Activated naive CD8-positive, alpha-beta T cell treated with anti-CD3 and anti-CD28 coated beads, Interleukin-2, amount 50 U/mL, for 24 hours (primary cell): Measurements from ENCODE around the gene CALML3.

Experiments used
- ATAC-seq: fragments of 150-1000 bp; cut with Tn5 transposase; one replicate; pipeline ENCODE4 v1.10.0; 2021
- DNase-seq: peaks from one replicate; pipeline ENCODE4 v3.0.0; 2021
- H3K27ac Mint-ChIP-seq: one replicate; pipeline ENCODE4 v1.8.0; 2021; ENCODE audit warnings: mild to moderate bottlenecking, mixed read lengths
- H3K27me3 Mint-ChIP-seq: one replicate; pipeline ENCODE4 v1.8.0; 2021; ENCODE audit warnings: mixed read lengths
- H3K36me3 Mint-ChIP-seq: one replicate; pipeline ENCODE4 v1.8.0; 2021; ENCODE audit warnings: low read depth, mixed read lengths
- H3K4me1 Mint-ChIP-seq: one replicate; pipeline ENCODE4 v1.8.0; 2021; ENCODE audit warnings: mixed read lengths
- H3K4me3 Mint-ChIP-seq: one replicate; pipeline ENCODE4 v1.8.0; 2021; ENCODE audit warnings: mild to moderate bottlenecking, moderate library complexity, mixed read lengths
- H3K9me3 Mint-ChIP-seq: one replicate; pipeline ENCODE4 v1.8.0; 2021; ENCODE audit warnings: mixed read lengths

Gene CALML3

GRCh38 chr10:5564537-5565204, 39.9 kb downstream of the CALML3 start:
- DNase-seq (no peak), ATAC-seq (no peak)
- Mint-ChIP-seq H3K9me3 (peaks cover 7% of the 10 kb centered on the region), H3K27me3 (peaks cover 10% of the 10 kb centered on the region), H3K4me3 (no peak overlapping the region), H3K36me3 (no peaks in the 10 kb centered on the region), H3K4me1 (peaks cover 26% of the 10 kb centered on the region), H3K27ac (peak overlapping the region; percentile 55)

DNA sequence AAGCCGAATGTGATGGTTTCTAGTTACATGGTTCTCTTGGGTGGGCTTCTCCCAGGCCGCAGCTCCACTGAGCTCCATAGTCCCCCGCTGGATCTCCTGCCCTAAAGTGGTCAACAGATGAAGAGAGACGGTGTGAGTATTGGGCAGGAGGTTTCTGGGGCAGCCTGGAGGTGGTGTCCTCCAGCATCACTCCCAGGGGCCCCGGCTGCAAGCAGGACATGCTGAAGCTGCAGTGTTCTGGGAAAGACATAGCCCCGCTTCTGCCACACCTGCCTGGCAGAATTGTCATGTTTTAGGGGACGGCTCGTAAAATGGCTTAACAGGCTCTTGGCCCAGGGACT, 40.4 kb downstream of the CALML3 start:
- Mint-ChIP-seq H3K9me3 (peaks cover 7% of the 10 kb centered on the region), H3K36me3 (no peaks in the 10 kb centered on the region), H3K27me3 (peaks cover 7% of the 10 kb centered on the region), H3K4me3 (no peak overlapping the region), H3K4me1 (peaks cover 23% of the 10 kb centered on the region), H3K27ac (no peak overlapping the region)
- DNase-seq (no peak), ATAC-seq (no peak)

- no peak for ATAC-seq
- H3K4me3 Mint-ChIP-seq, result no peak overlapping the region
- H3K9me3 Mint-ChIP-seq, result peaks cover 7% of the 10 kb centered on the region
Observed at GRCh38 chr10:5565671-5566581, 41.2 kb downstream of the CALML3 start.

GRCh38 chr10:5566614-5567013, 41.9 kb downstream of the CALML3 start:
- DNase-seq, result peak; percentile 41
- peak overlapping the region; percentile 68 for H3K27ac Mint-ChIP-seq
- H3K36me3 Mint-ChIP-seq, result no peaks in the 10 kb centered on the region
- H3K4me1 Mint-ChIP-seq, result peaks cover 22% of the 10 kb centered on the region
- H3K9me3 Mint-ChIP-seq, result peaks cover 7% of the 10 kb centered on the region
- peak overlapping the region; percentile 16 for H3K4me3 Mint-ChIP-seq
- H3K27me3 Mint-ChIP-seq, result peaks cover 7% of the 10 kb centered on the region
- ATAC-seq, result peak; percentile 73

More at GRCh38 chr10:5565671-5566581, 41.2 kb downstream of the CALML3 start:
- no peak for DNase-seq
- Mint-ChIP-seq H3K27me3 (peaks cover 7% of the 10 kb centered on the region), H3K4me1 (peaks cover 22% of the 10 kb centered on the region), H3K27ac (peak overlapping the region; percentile 68), H3K36me3 (no peaks in the 10 kb centered on the region)

DNA sequence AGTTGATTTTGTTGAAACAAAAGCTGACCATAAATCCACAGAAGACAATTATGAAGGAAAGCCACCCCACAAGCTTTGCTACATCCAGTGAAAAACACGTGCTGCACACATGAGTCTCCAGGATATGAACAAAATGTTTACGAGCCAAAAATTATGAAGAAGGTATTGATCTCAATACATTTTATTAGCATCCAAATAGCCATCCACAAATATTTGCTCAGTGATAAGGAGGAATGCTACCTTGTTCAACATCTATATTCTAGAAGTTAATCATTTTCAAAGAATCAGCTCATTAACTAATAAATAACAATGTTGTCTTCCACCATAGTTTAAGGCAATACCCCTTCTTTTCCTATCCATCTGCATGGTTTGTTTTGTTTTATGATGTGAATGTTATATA, 42.7 kb downstream of the CALML3 start:
- DNase-seq (no peak), ATAC-seq (no peak)
- Mint-ChIP-seq H3K27ac (no peak overlapping the region), H3K9me3 (peaks cover 7% of the 10 kb centered on the region), H3K36me3 (no peaks in the 10 kb centered on the region), H3K4me1 (peaks cover 22% of the 10 kb centered on the region), H3K27me3 (peaks cover 4% of the 10 kb centered on the region), H3K4me3 (no peak overlapping the region)

GRCh38 chr10:5568984-5569383, 44.2 kb downstream of the CALML3 start:
- peaks cover 7% of the 10 kb centered on the region for H3K9me3 Mint-ChIP-seq
- peaks cover 22% of the 10 kb centered on the region for H3K4me1 Mint-ChIP-seq
- no peak for DNase-seq
- H3K27me3 Mint-ChIP-seq, result peaks cover 3% of the 10 kb centered on the region
- H3K4me3 Mint-ChIP-seq, result peak overlapping the region; percentile 44
- H3K27ac Mint-ChIP-seq, result peak overlapping the region; percentile 63
- ATAC-seq, result no peak
- no peaks in the 10 kb centered on the region for H3K36me3 Mint-ChIP-seq

DNA sequence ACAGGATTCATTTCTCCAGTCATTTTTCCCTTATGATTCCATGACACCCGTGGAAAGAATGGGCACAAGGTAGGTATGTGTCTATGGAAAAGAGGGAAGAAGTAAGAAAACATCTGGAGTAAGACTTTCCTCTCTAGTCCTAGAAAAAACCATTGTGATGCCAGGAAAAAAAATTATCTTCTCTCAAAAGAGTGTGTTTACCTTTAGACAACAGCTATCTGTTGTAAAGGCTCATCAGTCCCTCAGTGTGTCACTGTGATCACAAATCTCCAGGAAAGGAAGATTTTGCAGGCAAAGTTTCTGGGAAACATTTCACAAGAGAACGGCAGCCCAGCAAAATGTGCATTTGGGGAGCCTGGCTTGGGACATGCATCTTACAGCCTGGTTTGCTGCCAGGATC, 44.8 kb downstream of the CALML3 start:
- no peak overlapping the region for H3K27ac Mint-ChIP-seq
- no peak for DNase-seq
- peaks cover 16% of the 10 kb centered on the region for H3K4me1 Mint-ChIP-seq
- no peak for ATAC-seq
- no peak overlapping the region for H3K4me3 Mint-ChIP-seq
- peaks cover 7% of the 10 kb centered on the region for H3K9me3 Mint-ChIP-seq
- no peaks in the 10 kb centered on the region for H3K27me3 Mint-ChIP-seq
- no peaks in the 10 kb centered on the region for H3K36me3 Mint-ChIP-seq

GRCh38 chr10:5570007-5570655, 45.4 kb downstream of the CALML3 start:
- H3K9me3 Mint-ChIP-seq, result peaks cover 7% of the 10 kb centered on the region
- ATAC-seq (no peak), DNase-seq (no peak)
- no peaks in the 10 kb centered on the region for H3K36me3 Mint-ChIP-seq
- peaks cover 11% of the 10 kb centered on the region for H3K4me1 Mint-ChIP-seq
- H3K27me3 Mint-ChIP-seq, result no peaks in the 10 kb centered on the region
- no peak overlapping the region for H3K27ac Mint-ChIP-seq
- no peak overlapping the region for H3K4me3 Mint-ChIP-seq

DNA sequence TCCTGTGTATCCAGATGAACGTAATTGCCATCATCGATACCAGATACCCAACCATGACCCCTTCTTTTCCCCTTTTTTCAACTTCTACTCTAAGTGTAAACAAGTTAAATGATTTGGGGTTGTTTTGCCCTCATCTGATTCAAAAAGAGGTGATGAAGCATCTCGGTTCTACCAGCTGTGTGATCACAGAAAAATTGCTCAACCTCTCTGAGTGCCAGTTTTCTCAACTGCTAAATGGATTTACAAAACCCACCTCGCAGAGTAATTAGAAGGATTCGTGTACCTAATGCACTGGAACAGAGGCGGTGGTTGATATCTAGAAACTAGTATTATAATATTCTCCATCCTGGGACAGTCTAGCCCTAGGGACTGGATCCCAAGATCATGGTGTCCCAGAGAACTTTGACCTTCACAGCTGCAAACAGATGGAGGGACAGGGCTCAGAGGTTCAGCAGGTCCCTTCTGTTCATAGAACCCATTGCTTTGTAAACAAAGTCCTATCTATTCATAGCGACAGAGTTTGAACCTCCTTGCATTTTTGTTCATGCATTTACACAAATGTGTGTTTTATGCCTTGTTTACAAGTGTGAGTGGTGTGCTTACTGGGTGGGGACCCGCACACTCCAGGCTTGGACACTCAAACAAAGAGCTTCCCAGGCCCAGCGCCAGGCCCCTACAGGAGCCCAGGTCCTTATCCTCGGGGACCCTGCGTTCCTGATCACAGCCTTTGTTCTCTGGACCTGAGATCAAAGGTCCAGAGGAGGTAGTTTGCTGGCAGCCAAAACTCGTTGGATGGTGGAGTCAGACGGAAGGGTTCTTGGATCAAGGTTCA, 46.4 kb downstream of the CALML3 start:
- no peaks in the 10 kb centered on the region for H3K36me3 Mint-ChIP-seq
- H3K27me3 Mint-ChIP-seq, result peaks cover 1% of the 10 kb centered on the region
- H3K4me1 Mint-ChIP-seq, result peaks cover 8% of the 10 kb centered on the region
- no peak overlapping the region for H3K4me3 Mint-ChIP-seq
- DNase-seq, result no peak
- no peak for ATAC-seq
- no peak overlapping the region for H3K27ac Mint-ChIP-seq
- H3K9me3 Mint-ChIP-seq, result peaks cover 7% of the 10 kb centered on the region

- Mint-ChIP-seq H3K36me3 (no peaks in the 10 kb centered on the region), H3K27me3 (peaks cover 2% of the 10 kb centered on the region), H3K4me1 (peaks cover 2% of the 10 kb centered on the region), H3K9me3 (peaks cover 7% of the 10 kb centered on the region), H3K4me3 (no peak overlapping the region), H3K27ac (no peak overlapping the region)
- DNase-seq (no peak), ATAC-seq (no peak)
Observed at GRCh38 chr10:5571826-5572225, 47.1 kb downstream of the CALML3 start.

- Mint-ChIP-seq H3K36me3 (no peaks in the 10 kb centered on the region), H3K27me3 (peaks cover 2% of the 10 kb centered on the region), H3K4me3 (no peak overlapping the region), H3K9me3 (peaks cover 7% of the 10 kb centered on the region), H3K4me1 (peaks cover 2% of the 10 kb centered on the region), H3K27ac (no peak overlapping the region)
- DNase-seq (no peak), ATAC-seq (no peak)
Observed at GRCh38 chr10:5573319-5573950, 48.7 kb downstream of the CALML3 start.

DNA sequence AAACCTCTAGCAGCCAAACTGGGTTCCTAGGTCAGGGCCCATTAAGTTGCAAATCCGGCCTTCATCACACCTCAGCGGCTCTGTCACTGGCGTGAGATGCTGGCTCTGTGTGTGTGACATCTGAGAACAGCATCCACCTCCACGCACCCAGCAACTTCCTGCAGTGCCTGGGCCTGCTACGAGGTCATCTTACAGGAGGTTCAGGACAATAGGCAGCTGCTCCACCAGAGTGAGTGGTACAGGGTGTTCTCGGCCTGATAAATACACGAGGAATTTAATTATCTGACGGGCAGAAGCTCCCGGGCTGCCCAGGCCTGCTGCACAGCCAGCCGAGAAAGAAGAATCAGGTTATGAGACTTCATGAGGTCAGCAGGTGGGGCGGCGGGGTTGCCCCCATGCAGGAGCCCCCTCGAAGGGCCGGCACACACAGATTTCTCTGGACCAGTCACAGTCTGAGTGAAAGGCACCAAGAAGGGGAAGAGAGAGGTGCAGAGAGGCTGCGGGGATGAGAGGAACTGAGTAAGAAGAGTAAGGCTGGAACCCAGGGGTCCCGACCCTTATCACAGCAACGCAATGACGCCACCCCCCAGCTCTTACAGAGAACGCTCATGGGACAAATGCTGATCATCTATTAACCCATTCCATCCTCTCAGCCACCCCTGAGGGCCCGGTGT, 49.3 kb downstream of the CALML3 start:
- peaks cover 2% of the 10 kb centered on the region for H3K27me3 Mint-ChIP-seq
- H3K27ac Mint-ChIP-seq, result no peak overlapping the region
- DNase-seq (no peak), ATAC-seq (no peak)
- H3K4me3 Mint-ChIP-seq, result no peak overlapping the region
- peaks cover 3% of the 10 kb centered on the region for H3K9me3 Mint-ChIP-seq
- peaks cover 2% of the 10 kb centered on the region for H3K4me1 Mint-ChIP-seq
- no peaks in the 10 kb centered on the region for H3K36me3 Mint-ChIP-seq

GRCh38 chr10:5574642-5575131, 49.9 kb downstream of the CALML3 start:
- H3K9me3 Mint-ChIP-seq, result no peaks in the 10 kb centered on the region
- no peak for ATAC-seq
- H3K4me3 Mint-ChIP-seq, result no peak overlapping the region
- H3K4me1 Mint-ChIP-seq, result peaks cover 2% of the 10 kb centered on the region
- no peak for DNase-seq
- no peaks in the 10 kb centered on the region for H3K36me3 Mint-ChIP-seq
- peaks cover 2% of the 10 kb centered on the region for H3K27me3 Mint-ChIP-seq
- no peak overlapping the region for H3K27ac Mint-ChIP-seq
